ENCODE data around the gene EMC9.
A peak's percentile ranks its signal among the peaks of the same experiment; 100 is the strongest.

The EMC9 gene

GRCh38 chr14:24136684-24137528 is 4.5 kb downstream of the EMC9 start:
- peak overlapping the region; percentile 79; the same call in 1 of the 2 replicates for H3K9ac ChIP-seq
- no peak for TF ChIP-seq CTCF (conservative IDR thresholded peaks at IDR 0.05; ENCODE audit: low read depth, low read length)
- peak overlapping the region; percentile 40 for H3K4me2 ChIP-seq
- no peaks in the 10 kb centered on the region for H4K20me1 ChIP-seq (ENCODE audit: insufficient read depth)
- H3K27ac ChIP-seq: no peak overlapping the region
- H3K27me3 ChIP-seq (ENCODE audit: insufficient read depth, low read depth): no peaks in the 10 kb centered on the region
- no peak overlapping the region for H2AFZ ChIP-seq (ENCODE audit: low read depth)
- H3K36me3 ChIP-seq (ENCODE audit: insufficient read depth): no peaks in the 10 kb centered on the region
- H3K4me1 ChIP-seq (ENCODE audit: low read depth, poor library complexity, severe bottlenecking): peaks cover 15% of the 10 kb centered on the region
- H3K4me3 ChIP-seq (IDR thresholded peaks at IDR 0.05; ENCODE audit: insufficient read depth, low read depth, low read length): no peak overlapping the region
- H3K79me2 ChIP-seq (ENCODE audit: insufficient read depth, low read depth): peaks cover 7% of the 10 kb centered on the region; the same call in 1 of the 2 replicates

GRCh38 chr14:24135834-24136683 is 5.3 kb downstream of the EMC9 start, which contains the start of gene PSME1:
PSME1 (plus strand) TSS chr14:24136194; CDS start chr14:24136263, 69 bp downstream.
- peaks cover 7% of the 10 kb centered on the region; the same call in 1 of the 2 replicates for H3K79me2 ChIP-seq (ENCODE audit: insufficient read depth, low read depth)
- H2AFZ ChIP-seq (ENCODE audit: low read depth): peak within 1 kb of the TSS; percentile 90; the same call in 1 of the 2 replicates
- H3K27ac ChIP-seq: peak within 1 kb of the TSS; percentile 39; the same call in 1 of the 2 replicates
- peak within 1 kb of the TSS; percentile 79 for H3K9ac ChIP-seq
- no peak for TF ChIP-seq CTCF (conservative IDR thresholded peaks at IDR 0.05; ENCODE audit: low read depth, low read length)
- peaks cover 15% of the 10 kb centered on the region for H3K4me1 ChIP-seq (ENCODE audit: low read depth, poor library complexity, severe bottlenecking)
- no peak within 1 kb of the TSS for H3K4me3 ChIP-seq (IDR thresholded peaks at IDR 0.05; ENCODE audit: insufficient read depth, low read depth, low read length)
- H3K36me3 ChIP-seq (ENCODE audit: insufficient read depth): no peaks in the 10 kb centered on the region
- H4K20me1 ChIP-seq (ENCODE audit: insufficient read depth): no peaks in the 10 kb centered on the region
- no peaks in the 10 kb centered on the region for H3K27me3 ChIP-seq (ENCODE audit: insufficient read depth, low read depth)
- peak within 1 kb of the TSS; percentile 68 for H3K4me2 ChIP-seq

- Histone ChIP-seq H3K27ac (no peak overlapping the region), H3K4me3 (IDR thresholded peaks at IDR 0.05; ENCODE audit: insufficient read depth, low read depth, low read length) (no peak overlapping the region), H2AFZ (ENCODE audit: low read depth) (peak overlapping the region; percentile 90; the same call in 1 of the 2 replicates), H4K20me1 (ENCODE audit: insufficient read depth) (no peaks in the 10 kb centered on the region), H3K4me2 (peak overlapping the region; percentile 68; the same call in 1 of the 2 replicates), H3K36me3 (ENCODE audit: insufficient read depth) (no peaks in the 10 kb centered on the region), H3K27me3 (ENCODE audit: insufficient read depth, low read depth) (no peaks in the 10 kb centered on the region), H3K79me2 (ENCODE audit: insufficient read depth, low read depth) (peaks cover 7% of the 10 kb centered on the region; the same call in 1 of the 2 replicates), H3K4me1 (ENCODE audit: low read depth, poor library complexity, severe bottlenecking) (peaks cover 15% of the 10 kb centered on the region), H3K9ac (no peak overlapping the region)
- TF ChIP-seq CTCF (conservative IDR thresholded peaks at IDR 0.05; ENCODE audit: low read depth, low read length): no peak
Measured at GRCh38 chr14:24135584-24135833, 5.9 kb downstream of the EMC9 start.

- Histone ChIP-seq H3K9ac (no peak overlapping the region), H4K20me1 (ENCODE audit: insufficient read depth) (no peaks in the 10 kb centered on the region), H2AFZ (ENCODE audit: low read depth) (no peak overlapping the region), H3K79me2 (ENCODE audit: insufficient read depth, low read depth) (no peaks in the 10 kb centered on the region), H3K4me3 (IDR thresholded peaks at IDR 0.05; ENCODE audit: insufficient read depth, low read depth, low read length) (no peak overlapping the region), H3K4me1 (ENCODE audit: low read depth, poor library complexity, severe bottlenecking) (peaks cover 6% of the 10 kb centered on the region), H3K36me3 (ENCODE audit: insufficient read depth) (no peaks in the 10 kb centered on the region), H3K27me3 (ENCODE audit: insufficient read depth, low read depth) (no peaks in the 10 kb centered on the region), H3K27ac (no peak overlapping the region), H3K4me2 (no peak overlapping the region)
- no peak for TF ChIP-seq CTCF (conservative IDR thresholded peaks at IDR 0.05; ENCODE audit: low read depth, low read length)
Measured at GRCh38 chr14:24133735-24134134, 7.7 kb downstream of the EMC9 start.
